K562 (cell line): ENCODE data around the gene TMEM209. TPM values are rescaled to one million over a fixed set of nuclear protein-coding genes. Genes with fewer than 3 reads are reported as not detected.

ENCODE experiments used
- ARID1B ChIP-seq: fragments of 450-650 bp; IDR thresholded peaks from 2 replicates; pipeline ENCODE4 v1.6.1; 2016; ENCODE audit warnings: antibody characterized with exemption, mild to moderate bottlenecking, inconsistent platforms
- DPF2 ChIP-seq: fragments of 450-650 bp; IDR thresholded peaks from 2 replicates; pipeline ENCODE4 v1.6.1; 2016
- FOSL1 ChIP-seq: fragments of 200-800 bp; sonication (Bioruptor generic); conservative IDR thresholded peaks from 2 replicates; pipeline ENCODE4 v1.6.1; 2016; ENCODE audit warnings: missing genetic modification characterization, missing compliant biosample characterization
- FOXK2 ChIP-seq, 2 experiments: fragments of 450-650 bp; IDR thresholded peaks in 1 of 2; conservative IDR thresholded peaks in 1 of 2; 2 replicates each; pipeline ENCODE4 v1.6.1; 2016; ENCODE audit warnings: low read depth in 2 of 2, mild to moderate bottlenecking in 1 of 2
- MEIS2 ChIP-seq: fragments of 450-650 bp; IDR thresholded peaks from 2 replicates; pipeline ENCODE4 v1.6.1; 2014; ENCODE audit warnings: mild to moderate bottlenecking; ENCODE audit not compliant: partially characterized antibody
- MLX ChIP-seq, 2 experiments: fragments of 450-650 bp in 1 of 2; sonication (generic) in 1 of 2; formaldehyde crosslinking; conservative IDR thresholded peaks; 2 replicates each; pipeline versions ENCODE4 v1.4.0 to v1.8.1; 2020 to 2022; ENCODE audit warnings: mild to moderate bottlenecking in 1 of 2, missing genetic modification reagents in 1 of 2
- MYBL2 ChIP-seq, 2 experiments: fragments of 450-650 bp in 1 of 2; sonication (generic) in 1 of 2; formaldehyde crosslinking in 1 of 2; IDR thresholded peaks; 2 replicates each; pipeline versions ENCODE4 v1.6.1 to v1.8.1; 2017 to 2022; ENCODE audit warnings: borderline replicate concordance in 1 of 2, inconsistent platforms in 1 of 2, low read depth in 1 of 2, mild to moderate bottlenecking in 1 of 2, missing genetic modification reagents in 1 of 2, moderate library complexity in 1 of 2
- PKNOX1 ChIP-seq: fragments of 450-650 bp; IDR thresholded peaks from 2 replicates; pipeline ENCODE4 v1.6.1; 2016
- RAD21 ChIP-seq, 2 experiments: fragments of 250-450 bp in 1 of 2; fragments of 450-650 bp in 1 of 2; sonication (Bioruptor Pico) in 1 of 2; formaldehyde crosslinking in 1 of 2; IDR thresholded peaks in 1 of 2; conservative IDR thresholded peaks in 1 of 2; 2 replicates each; pipeline versions ENCODE4 v1.4.0 to v1.8.0; 2020 to 2022; ENCODE audit warnings: mild to moderate bottlenecking in 2 of 2, moderate library complexity in 1 of 2
- RCOR1 ChIP-seq, 2 experiments: IDR thresholded peaks; 2 replicates each; pipeline ENCODE4 v1.6.1; 2012; ENCODE audit warnings: low read depth in 2 of 2, low read length in 2 of 2, borderline replicate concordance in 1 of 2, improper control_type of control experiment in 1 of 2
- RFX1 ChIP-seq: fragments of 450-650 bp; IDR thresholded peaks from 2 replicates; pipeline ENCODE4 v1.6.1; 2016; ENCODE audit warnings: mild to moderate bottlenecking, moderate library complexity
- SNAPC5 ChIP-seq: fragments of 250-450 bp; sonication (Bioruptor Pico); IDR thresholded peaks from 2 replicates; pipeline ENCODE4 v1.8.0; 2021; ENCODE audit warnings: moderate library complexity, mild to moderate bottlenecking, inconsistent platforms
- SNRNP70 ChIP-seq: fragments of 200-400 bp; formaldehyde crosslinking; optimal IDR thresholded peaks from 2 replicates; pipeline ENCODE3; 2017; ENCODE audit warnings: low read depth, low read length
- TAF9B ChIP-seq: fragments of 450-650 bp; IDR thresholded peaks from 2 replicates; pipeline ENCODE4 v1.6.1; 2018; ENCODE audit warnings: mild to moderate bottlenecking; ENCODE audit not compliant: partially characterized antibody
- TEAD4 ChIP-seq, 2 experiments: sonication (generic) in 1 of 2; formaldehyde crosslinking in 1 of 2; IDR thresholded peaks; 2 replicates each; pipeline versions ENCODE4 v1.6.1 to v1.8.0; 2012 to 2022; ENCODE audit warnings: borderline replicate concordance in 1 of 2, inconsistent platforms in 1 of 2, low read length in 1 of 2, mild to moderate bottlenecking in 1 of 2, missing genetic modification reagents in 1 of 2
- THRB ChIP-seq: fragments of 450-650 bp; formaldehyde crosslinking; conservative IDR thresholded peaks from 2 replicates; pipeline ENCODE4 v1.4.0; 2022; ENCODE audit warnings: mild to moderate bottlenecking, missing genetic modification characterization
- ZC3H11A ChIP-seq: IDR thresholded peaks from 2 replicates; pipeline ENCODE4 v1.6.1; 2012; ENCODE audit warnings: low read depth, low read length, improper control_type of control experiment
- ZNF217 ChIP-seq: sonication (generic); formaldehyde crosslinking; IDR thresholded peaks from 2 replicates; pipeline ENCODE4 v1.8.0; 2022; ENCODE audit warnings: mild to moderate bottlenecking, missing genetic modification reagents
- ZNF592 ChIP-seq: fragments of 450-650 bp; IDR thresholded peaks from 2 replicates; pipeline ENCODE4 v1.6.1; 2017; ENCODE audit warnings: antibody characterized with exemption, mild to moderate bottlenecking
- polyA plus RNA-seq, 8 experiments: library from polyadenylated mRNA; depleted of rRNA in 4 of 8; stranded (reverse) in 5 of 8; unstranded in 3 of 8; fragments of >200 nt; fragmentation: Nextera tagmentation in 2 of 8; fragmentation: Illumina TruSeq in 1 of 8; extraction: Ambion mirVana in 2 of 8; extraction: Trizol in 1 of 8; gene quantifications; 2 replicates each; pipeline versions ENCODE4 v1.2.1 to v1.2.3, GENCODE V29; 2011 to 2014; ENCODE audit warnings: inconsistent platforms in 1 of 8, missing spikeins in 1 of 8
- total RNA-seq, 7 experiments: library from RNA; depleted of rRNA in 6 of 7; stranded (reverse); fragments of >200 nt in 6 of 7; fragmentation: Illumina TruSeq in 2 of 7; extraction: Trizol in 2 of 7; gene quantifications; 2 replicates each; pipeline versions ENCODE4 v1.2.1 to v1.2.3, GENCODE V29; 2011 to 2021; ENCODE audit warnings: low replicate concordance in 1 of 7

TMEM209 gene
- total and polyA plus RNA-seq, 9 of the 15 experiments (the other 6 are each of a cell fraction or from before 2014, with no cell fraction given): 36.8 to 116 (median 76.6) TPM

- TF ChIP-seq ZNF217 (no peak), RAD21 (CRISPR knock-in tag; conservative IDR thresholded peaks at IDR 0.05 in 1 of 2, IDR thresholded peaks at IDR 0.05 in 1 of 2) (no peak), TAF9B (peak; percentile 55), MLX (CRISPR knock-in tag; conservative IDR thresholded peaks at IDR 0.05) (no peak), SNAPC5 (no peak), ZNF592 (peak; percentile 62; the same call in 1 of the 2 replicates), FOSL1 (tag) (peak; percentile 87), MYBL2 (IDR thresholded peaks at IDR 0.05; ENCODE audit: low read depth) (peak; percentile 9; the same call in 1 of the 2 replicates), MYBL2 (CRISPR knock-in tag; IDR thresholded peaks at IDR 0.05; ENCODE audit: borderline replicate concordance) (no peak), RCOR1 (IDR thresholded peaks at IDR 0.05; ENCODE audit: borderline replicate concordance in 1 of 2, low read depth in 2 of 2, low read length in 2 of 2) (peak in 1 of 2 experiments; percentile 32; a peak in 1 of 4 replicates), PKNOX1 (peak; percentile 97), MEIS2 (peak; percentile 93), FOXK2 (conservative IDR thresholded peaks at IDR 0.05 in 1 of 2, IDR thresholded peaks at IDR 0.05 in 1 of 2; ENCODE audit: low read depth in 2 of 2) (peak in 1 of 2 experiments; percentile 38; a peak in 1 of 4 replicates), RFX1 (peak; percentile 91), TEAD4 (IDR thresholded peaks at IDR 0.05; ENCODE audit: low read length) (0 out of 2 replicates have a peak, but pooled peaks have one; percentile 26), TEAD4 (CRISPR knock-in tag; IDR thresholded peaks at IDR 0.05; ENCODE audit: borderline replicate concordance) (no peak), THRB (CRISPR knock-in tag) (no peak), ZC3H11A (no peak), ARID1B (peak; percentile 77), SNRNP70 (no peak), DPF2 (peak; percentile 65)
These were observed 2.4 kb upstream of the TMEM209 start, which contains the start of gene SSMEM1 (continued) for GRCh38 chr7:130207642-130208041.
